HepG2 (cell line): ENCODE measurements around the gene HRC. TPM values are rescaled to one million over a fixed set of nuclear protein-coding genes. Genes with fewer than 3 reads are reported as not detected.

Source experiments
- ATF2 ChIP-seq: sonication (generic); formaldehyde crosslinking; IDR thresholded peaks from 2 replicates; pipeline ENCODE4 v1.4.0; 2020; ENCODE audit warnings: missing genetic modification reagents
- CHCHD3 ChIP-seq: sonication (generic); formaldehyde crosslinking; IDR thresholded peaks from 2 replicates; pipeline ENCODE4 v1.8.0; 2022; ENCODE audit warnings: mild to moderate bottlenecking, missing genetic modification reagents, moderate library complexity
- FOXA3 ChIP-seq: IDR thresholded peaks from 2 replicates; pipeline ENCODE4 v1.6.1; 2016; ENCODE audit warnings: missing genetic modification reagents, missing compliant biosample characterization
- FOXM1 ChIP-seq: sonication (generic); formaldehyde crosslinking; IDR thresholded peaks from 2 replicates; pipeline ENCODE4 v1.5.0; 2020; ENCODE audit warnings: missing genetic modification reagents
- HNRNPH1 ChIP-seq: fragments of 200-400 bp; formaldehyde crosslinking; optimal IDR thresholded peaks from 2 replicates; pipeline ENCODE3; 2017; ENCODE audit warnings: mild to moderate bottlenecking, low read depth, low read length
- HOXA9 ChIP-seq: sonication (generic); formaldehyde crosslinking; IDR thresholded peaks from 2 replicates; pipeline ENCODE4 v1.8.1; 2022; ENCODE audit warnings: missing genetic modification reagents, mild to moderate bottlenecking, moderate library complexity, borderline replicate concordance
- JUNB ChIP-seq: sonication (generic); formaldehyde crosslinking; IDR thresholded peaks from 2 replicates; pipeline ENCODE4 v1.8.0; 2022; ENCODE audit warnings: missing genetic modification reagents, mild to moderate bottlenecking, borderline replicate concordance
- KMT2B ChIP-seq: IDR thresholded peaks from 2 replicates; pipeline ENCODE4 v1.6.1; 2016; ENCODE audit warnings: missing genetic modification reagents, missing compliant biosample characterization
- MED1 ChIP-seq: sonication (generic); formaldehyde crosslinking; IDR thresholded peaks from 2 replicates; pipeline ENCODE4 v1.4.0; 2020; ENCODE audit warnings: missing genetic modification reagents
- NFIC ChIP-seq: IDR thresholded peaks from 2 replicates; pipeline ENCODE4 v1.6.1; 2012; ENCODE audit warnings: mild to moderate bottlenecking, low read length, inconsistent platforms
- POLR2G ChIP-seq: fragments of 200-400 bp; formaldehyde crosslinking; IDR thresholded peaks from 2 replicates; pipeline ENCODE4 v1.6.1; 2018; ENCODE audit warnings: mild to moderate bottlenecking, low read depth, low read length, moderate library complexity
- RXRA ChIP-seq: sonication (generic); formaldehyde crosslinking; IDR thresholded peaks from 2 replicates; pipeline ENCODE4 v1.5.1; 2020; ENCODE audit warnings: missing genetic modification reagents
- SIN3B ChIP-seq: fragments of 150-350 bp; IDR thresholded peaks from 2 replicates; pipeline ENCODE4 v1.6.1; 2014; ENCODE audit warnings: low read length
- SMAD3 ChIP-seq: sonication (generic); formaldehyde crosslinking; IDR thresholded peaks from 2 replicates; pipeline ENCODE4 v1.4.0; 2020; ENCODE audit warnings: missing genetic modification reagents
- TCF12 ChIP-seq, 2 experiments: fragments of 450-650 bp in 1 of 2; sonication (generic) in 1 of 2; formaldehyde crosslinking in 1 of 2; IDR thresholded peaks; 2 replicates each; pipeline versions ENCODE4 v1.6.1 to v1.8.0; 2017 to 2022; ENCODE audit warnings: antibody characterized with exemption in 1 of 2, mild to moderate bottlenecking in 1 of 2, missing genetic modification reagents in 1 of 2, moderate library complexity in 1 of 2
- TFE3 ChIP-seq: IDR thresholded peaks from 2 replicates; pipeline ENCODE4 v1.6.1; 2016
- THAP9 ChIP-seq: sonication (generic); formaldehyde crosslinking; IDR thresholded peaks from 2 replicates; pipeline ENCODE4; 2020; ENCODE audit warnings: missing genetic modification reagents, mild to moderate bottlenecking, borderline replicate concordance
- ZMAT5 ChIP-seq: sonication (generic); formaldehyde crosslinking; IDR thresholded peaks from 2 replicates; pipeline ENCODE4 v1.5.0; 2020; ENCODE audit warnings: mild to moderate bottlenecking, low read depth, missing genetic modification reagents, borderline replicate concordance
- ZNF121 ChIP-seq: sonication (generic); formaldehyde crosslinking; IDR thresholded peaks from 2 replicates; pipeline ENCODE4 v1.5.0; 2020; ENCODE audit warnings: mild to moderate bottlenecking, missing genetic modification reagents
- ZNF292 ChIP-seq: sonication (generic); formaldehyde crosslinking; IDR thresholded peaks from 2 replicates; pipeline ENCODE4 v1.8.1; 2022; ENCODE audit warnings: mild to moderate bottlenecking, low read depth, missing genetic modification reagents, borderline replicate concordance
- ZNF362 ChIP-seq: sonication (generic); formaldehyde crosslinking; IDR thresholded peaks from 2 replicates; pipeline ENCODE4 v1.4.0; 2020; ENCODE audit warnings: missing genetic modification reagents, mild to moderate bottlenecking, borderline replicate concordance
- ZNF713 ChIP-seq: sonication (generic); formaldehyde crosslinking; IDR thresholded peaks from 2 replicates; pipeline ENCODE4 v1.4.0; 2020; ENCODE audit warnings: mild to moderate bottlenecking, missing genetic modification reagents
- ZNF768 ChIP-seq: sonication (generic); formaldehyde crosslinking; IDR thresholded peaks from 2 replicates; pipeline ENCODE4 v1.4.0; 2020; ENCODE audit warnings: missing genetic modification reagents
- polyA plus RNA-seq, 8 experiments: library from polyadenylated mRNA; depleted of rRNA in 3 of 8; stranded (reverse) in 7 of 8; unstranded in 1 of 8; fragments of >200 nt; fragmentation: Illumina TruSeq in 4 of 8; extraction: Trizol in 4 of 8; gene quantifications; 2 replicates each; pipeline versions ENCODE4 v1.2.1 to v1.2.3, GENCODE V29; 2011 to 2016; ENCODE audit warnings: low read depth in 4 of 8, missing spikeins in 1 of 8, mixed read lengths in 1 of 8; ENCODE audit not compliant: insufficient read depth in 1 of 8
- total RNA-seq, 5 experiments: library from RNA; depleted of rRNA; stranded (reverse); fragments of >200 nt; fragmentation: Illumina TruSeq; extraction: Trizol; gene quantifications; 2 replicates each; pipeline ENCODE4 v1.2.3, GENCODE V29; 2016; ENCODE audit warnings: low read depth in 1 of 5

The HRC gene
- total and polyA plus RNA-seq, 2 of the 13 experiments (the other 11 are each of a cell fraction or from before 2014, with no cell fraction given), result 3.6 to 15.4 TPM

GRCh38 chr19:49118565-49119410 lies 36.4 kb downstream of the HRC start, which contains the start of gene C19orf73 (continued):
- TF ChIP-seq ZMAT5 (no peak), THAP9 (CRISPR knock-in tag) (peak; percentile 65; the same call in 1 of the 2 replicates), RXRA (CRISPR knock-in tag) (peak; percentile 72), TCF12 (IDR thresholded peaks at IDR 0.05) (no peak), TCF12 (CRISPR knock-in tag; IDR thresholded peaks at IDR 0.05) (no peak), NFIC (no peak), JUNB (no peak), MED1 (CRISPR knock-in tag) (peak; percentile 64; the same call in 1 of the 2 replicates), TFE3 (CRISPR knock-in tag) (0 out of 2 replicates have a peak, but pooled peaks have one; percentile 59), ATF2 (CRISPR knock-in tag) (peak; percentile 99), SIN3B (no peak), HOXA9 (CRISPR knock-in tag) (no peak), ZNF768 (peak; percentile 54; the same call in 1 of the 2 replicates), HNRNPH1 (no peak), SMAD3 (no peak), ZNF292 (CRISPR knock-in tag) (no peak), POLR2G (peak; percentile 80), ZNF362 (CRISPR knock-in tag) (no peak), FOXM1 (no peak), ZNF713 (no peak), FOXA3 (no peak; the same call in 1 of the 2 replicates), CHCHD3 (CRISPR knock-in tag) (no peak), ZNF121 (no peak), KMT2B (CRISPR knock-in tag) (peak; percentile 48; the same call in 1 of the 2 replicates)
